Fibroblast of skin of abdomen (primary cell): ENCODE measurements around the gene MAPKAP1.
A peak's percentile ranks its signal among the peaks of the same experiment; 100 is the strongest.
"Not testable (repeated sequence)": the region's sequence is repeated elsewhere in the genome, so short reads cannot be mapped to it uniquely, and the experiment has no call there.

Experiments
- DNase-seq: peaks from one replicate; pipeline ENCODE4 v3.0.0-alpha.2; 2013

The MAPKAP1 gene

GRCh38 chr9:125407974-125408900, 298.8 kb downstream of the MAPKAP1 start:
- DNase-seq, result peak; percentile 77

DNA sequence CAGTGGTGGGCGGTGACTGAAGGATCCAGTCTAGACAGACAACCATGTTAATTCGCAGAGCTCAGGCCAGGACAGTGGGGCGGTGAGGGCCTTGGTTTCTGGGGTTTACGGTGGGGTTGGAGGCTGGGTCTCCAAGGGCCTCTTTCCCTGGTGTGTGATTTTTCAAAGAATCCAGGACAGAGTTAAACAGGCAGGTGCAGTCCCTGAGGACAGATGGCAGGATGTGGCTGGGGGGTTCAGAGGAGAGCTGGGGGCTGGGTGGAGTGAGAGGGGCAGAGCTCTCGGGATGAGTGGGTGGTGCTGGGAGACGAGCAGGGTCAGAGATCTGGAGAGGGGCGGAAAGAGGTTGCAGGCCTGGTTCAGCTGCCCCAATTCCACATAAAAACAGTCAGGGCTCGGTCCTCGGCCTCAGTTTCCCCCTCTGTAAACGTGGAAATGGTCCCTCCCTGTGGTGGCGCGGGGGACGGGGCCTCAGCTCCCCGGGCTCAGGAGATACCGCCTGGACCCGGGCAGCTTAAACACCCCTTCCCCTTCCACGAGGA, 299.5 kb downstream of the MAPKAP1 start:
- DNase-seq, result no peak

GRCh38 chr9:125406810-125407087, 300.3 kb downstream of the MAPKAP1 start:
- no peak for DNase-seq

GRCh38 chr9:125405938-125406809, 300.8 kb downstream of the MAPKAP1 start:
- no peak for DNase-seq

DNA sequence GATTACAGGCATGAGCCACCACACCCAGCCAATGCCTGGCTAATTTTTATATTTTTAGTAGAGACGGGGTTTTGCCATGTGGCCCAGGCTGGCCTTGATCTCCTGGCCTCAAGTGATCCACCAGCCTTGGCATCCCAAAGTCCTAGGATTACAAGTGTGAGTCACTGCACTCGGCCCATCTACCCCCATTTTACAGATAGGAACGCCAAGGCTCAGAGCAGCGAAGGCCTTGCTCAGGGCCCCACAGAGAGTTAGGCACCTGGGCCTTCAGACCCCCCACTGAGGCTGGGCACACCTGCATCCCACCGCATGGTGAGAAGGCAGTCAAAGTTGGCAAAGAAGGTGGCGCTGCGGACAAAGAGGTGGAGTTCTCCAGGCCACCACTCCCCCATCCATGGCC, 302.3 kb downstream of the MAPKAP1 start:
- DNase-seq, result no peak

- no peak for DNase-seq
These were observed 306.0 kb downstream of the MAPKAP1 start for GRCh38 chr9:125400725-125401716.

GRCh38 chr9:125400232-125400631, 306.8 kb downstream of the MAPKAP1 start:
- not testable (repeated sequence) for DNase-seq

DNA sequence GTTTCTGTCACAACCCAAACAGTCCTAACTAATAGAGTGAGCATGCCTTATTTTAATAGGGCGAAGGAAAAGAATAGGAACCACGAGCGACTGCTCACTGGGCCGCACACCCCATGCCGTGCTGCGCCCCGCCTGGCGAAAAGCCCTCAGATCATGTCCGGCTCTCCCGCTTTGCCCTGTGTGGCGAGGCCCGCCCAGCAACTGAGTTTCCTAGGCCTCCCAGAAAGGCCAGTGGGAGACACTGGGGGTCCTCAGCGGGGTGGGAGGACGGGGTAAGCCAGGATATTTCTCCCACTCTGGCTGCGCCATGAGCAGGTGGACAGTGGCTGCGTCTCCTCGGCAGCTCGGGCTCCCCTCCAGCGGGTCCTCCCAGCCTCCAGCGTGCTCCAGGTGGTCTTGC, 307.3 kb downstream of the MAPKAP1 start:
- DNase-seq, result no peak

GRCh38 chr9:125399165-125399564, 307.8 kb downstream of the MAPKAP1 start:
- no peak for DNase-seq

- no peak for DNase-seq
These were observed 308.8 kb downstream of the MAPKAP1 start for GRCh38 chr9:125398243-125398642.

DNA sequence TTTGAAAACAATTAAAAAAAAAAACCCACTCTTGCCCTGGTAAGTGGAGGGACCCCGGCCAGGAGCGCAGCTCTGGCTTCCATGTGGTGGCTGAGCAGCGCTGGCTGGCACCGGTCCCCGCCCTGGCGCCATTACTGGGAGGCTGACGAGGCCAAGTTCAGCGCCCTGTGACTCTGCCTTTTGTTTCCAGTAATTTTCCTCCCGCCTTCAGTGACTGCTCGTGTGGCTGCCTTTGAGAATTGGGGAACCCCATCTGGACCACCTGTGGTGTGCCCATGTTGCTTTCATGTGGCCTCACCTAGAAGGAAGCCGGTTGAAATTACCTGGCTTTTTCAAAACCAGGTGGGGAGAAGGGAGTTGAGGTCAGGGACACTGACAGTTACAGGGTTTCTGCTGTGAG, 309.3 kb downstream of the MAPKAP1 start:
- no peak for DNase-seq

- no peak for DNase-seq
These were observed 310.2 kb downstream of the MAPKAP1 start for GRCh38 chr9:125396799-125397198.

- peak; percentile 36 for DNase-seq
These were observed 313.6 kb downstream of the MAPKAP1 start for GRCh38 chr9:125393426-125393825.

- no peak for DNase-seq
These were observed 315.3 kb downstream of the MAPKAP1 start for GRCh38 chr9:125391704-125392103.

DNA sequence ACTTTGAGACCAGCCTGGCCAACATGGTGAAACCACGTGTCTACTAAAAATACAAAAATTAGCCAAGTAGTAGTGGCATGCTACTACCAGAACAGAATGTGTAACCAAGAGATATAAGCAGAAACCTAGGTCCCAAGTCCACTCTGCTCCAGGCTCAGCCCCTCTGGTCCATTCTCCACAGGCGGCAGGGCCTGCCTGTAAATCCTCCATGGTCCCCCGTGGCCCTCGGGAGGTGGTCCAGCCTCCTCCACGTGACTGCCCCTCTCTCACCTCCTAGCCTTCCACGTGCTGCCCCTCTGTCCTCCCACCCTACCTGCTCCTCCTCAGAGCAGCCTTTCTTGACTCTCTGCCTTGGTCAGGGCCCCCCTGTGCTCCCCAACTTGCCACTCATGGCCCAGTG, 318.0 kb downstream of the MAPKAP1 start:
- no peak for DNase-seq

- no peak for DNase-seq
These were observed 319.0 kb downstream of the MAPKAP1 start for GRCh38 chr9:125387861-125388524.
